Common myeloid progenitor, CD34-positive (primary cell): ENCODE measurements around the gene SCGB1D4.

Experiments used
- CTCF ChIA-PET: fragments of 350-600 bp; sonication (Branson Sonifier 250); formaldehyde crosslinking; loops from one replicate; lab custom pipeline; 2021; ENCODE audit warnings: antibody characterized with exemption; lab: Charles Lee
- POLR2A ChIA-PET: fragments of 350-600 bp; sonication (Branson Sonifier 250); formaldehyde crosslinking; loops from one replicate; lab custom pipeline; 2021; ENCODE audit warnings: antibody characterized with exemption; lab: Charles Lee
- DNase-seq, 3 donors: peaks; one replicate each; pipeline versions ENCODE4 v3.0.0 to v3.0.0-alpha.2; 2013
- H3K27ac ChIP-seq, 2 experiments: 1 replicate in 1 of 2; 2 replicates in 1 of 2; pipeline ENCODE4 v1.7.0; 2013; ENCODE audit warnings: inconsistent platforms in 2 of 2, low read length in 2 of 2, mild to moderate bottlenecking in 2 of 2, low read depth in 1 of 2, moderate library complexity in 1 of 2; ENCODE audit not compliant: severe bottlenecking in 2 of 2, insufficient read depth in 1 of 2, poor library complexity in 1 of 2
- H3K27me3 ChIP-seq, 5 experiments: replicated peaks in 2 of 5; 1 replicate in 3 of 5; 2 replicates in 2 of 5; pipeline versions ENCODE4 v1.6.1 to v1.7.0; 2013; ENCODE audit warnings: low read length in 4 of 5, mild to moderate bottlenecking in 2 of 5, moderate library complexity in 2 of 5, inconsistent platforms in 1 of 5; ENCODE audit not compliant: insufficient read depth in 5 of 5, control insufficient read depth in 4 of 5
- H3K36me3 ChIP-seq, 4 experiments: 1 replicate in 2 of 4; 2 replicates in 2 of 4; pipeline versions ENCODE4 v1.6.1 to v1.7.0; 2013; ENCODE audit warnings: low read length in 3 of 4, control low read depth in 1 of 4, mild to moderate bottlenecking in 1 of 4; ENCODE audit not compliant: control insufficient read depth in 4 of 4, insufficient read depth in 4 of 4
- H3K4me1 ChIP-seq, 4 experiments: 1 replicate in 3 of 4; 2 replicates in 1 of 4; pipeline versions ENCODE4 v1.6.1 to v1.7.1; 2013; ENCODE audit warnings: low read length in 3 of 4, mild to moderate bottlenecking in 3 of 4, control low read depth in 1 of 4, inconsistent platforms in 1 of 4, moderate library complexity in 1 of 4; ENCODE audit not compliant: control insufficient read depth in 4 of 4, insufficient read depth in 4 of 4; ENCODE audit errors: control extremely low read depth in 1 of 4
- H3K4me3 ChIP-seq, 7 experiments: 1 replicate in 4 of 7; 2 replicates in 3 of 7; pipeline versions ENCODE4 v1.5.1 to v1.7.0; 2013; ENCODE audit warnings: mild to moderate bottlenecking in 7 of 7, low read length in 6 of 7, moderate library complexity in 6 of 7, inconsistent platforms in 2 of 7, low read depth in 2 of 7, control low read depth in 1 of 7; ENCODE audit not compliant: insufficient read depth in 4 of 7, control insufficient read depth in 1 of 7; ENCODE audit errors: extremely low read depth in 1 of 7
- H3K9me3 ChIP-seq, 5 experiments: 1 replicate in 4 of 5; 2 replicates in 1 of 5; pipeline versions ENCODE4 v1.6.1 to v1.7.1; 2013; ENCODE audit warnings: low read length in 4 of 5, mild to moderate bottlenecking in 2 of 5, inconsistent platforms in 1 of 5, low read depth in 1 of 5, moderate library complexity in 1 of 5; ENCODE audit not compliant: control insufficient read depth in 4 of 5, insufficient read depth in 2 of 5; ENCODE audit errors: control extremely low read depth in 1 of 5
- whole genome bisulfite sequencing: methylation state at CpG from one replicate; pipeline ENCODE4 v1.1.5; 2013; ENCODE audit not compliant: insufficient coverage; 5-methylcytosine and 5-hydroxymethylcytosine counted together

SCGB1D4 gene

GRCh38 chr11:62306227-62306626 lies 7.4 kb upstream of the SCGB1D4 start:
- DNase-seq: no peak
- Histone ChIP-seq H3K4me3 (no peak overlapping the region), H3K9me3 (peaks cover 0 to 6% (median 0%) of the 10 kb centered on the region in 5 experiments), H3K27ac (no peak overlapping the region), H3K36me3 (no peaks in the 10 kb centered on the region), H3K4me1 (peaks cover 0 to 3% (median 1%) of the 10 kb centered on the region in 4 experiments), H3K27me3 (peaks cover 0 to 10% (median 4%) of the 10 kb centered on the region in 5 experiments)
- 65% methylated on average over 4 of the region's 6 CpGs for WGBS
- CTCF ChIA-PET: interaction anchor here (1.0 kb wide), 1 partner anchor 108 kb away, joined by 3 read pairs; no protein-coding TSS in a partner anchor
- POLR2A ChIA-PET: no interaction called here

DNA sequence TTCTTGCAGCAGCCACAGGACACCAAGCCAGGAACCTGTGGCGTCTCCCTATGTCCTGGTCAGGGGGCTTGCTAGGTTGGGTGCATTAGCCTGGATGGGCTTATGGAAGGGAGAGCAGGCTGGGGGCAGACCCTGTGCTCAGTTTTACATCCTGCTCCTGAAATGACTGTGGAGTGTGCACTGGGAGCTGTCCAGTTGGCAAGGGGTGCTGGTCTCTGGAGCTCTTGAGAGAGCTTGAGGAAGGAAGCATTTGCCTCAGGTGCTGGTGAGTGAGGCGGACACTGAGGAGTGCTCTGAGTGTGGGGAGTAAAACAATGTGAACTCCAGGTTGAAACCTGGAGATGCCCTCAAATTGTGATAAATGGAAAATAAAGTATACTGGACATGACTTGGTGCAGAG lies 3.4 kb downstream of the SCGB1D4 start:
- ChIA-PET CTCF (no interaction called here), POLR2A (no interaction called here)
- H3K36me3 ChIP-seq: no peaks in the 10 kb centered on the region
- no peaks in the 10 kb centered on the region for H3K9me3 ChIP-seq
- peaks cover 0 to 25% (median 2%) of the 10 kb centered on the region in 5 experiments for H3K27me3 ChIP-seq
- H3K4me1 ChIP-seq: no peaks in the 10 kb centered on the region
- DNase-seq: peak; percentile 9 to 58 (median 51)
- H3K4me3 ChIP-seq: no peak overlapping the region
- H3K27ac ChIP-seq: no peak overlapping the region
- 29% methylated on average over 1 of the region's 2 CpGs for WGBS

- no peaks in the 10 kb centered on the region for H3K4me1 ChIP-seq
- no peaks in the 10 kb centered on the region for H3K9me3 ChIP-seq
- CTCF ChIA-PET: no interaction called here
- no peak for DNase-seq
- no peaks in the 10 kb centered on the region for H3K36me3 ChIP-seq
- H3K27ac ChIP-seq: no peak overlapping the region
- no peak overlapping the region for H3K4me3 ChIP-seq
- POLR2A ChIA-PET: no interaction called here
- H3K27me3 ChIP-seq: peaks cover 0 to 2% (median 0%) of the 10 kb centered on the region in 5 experiments
These were observed 18.4 kb downstream of the SCGB1D4 start for GRCh38 chr11:62280452-62280851.

DNA sequence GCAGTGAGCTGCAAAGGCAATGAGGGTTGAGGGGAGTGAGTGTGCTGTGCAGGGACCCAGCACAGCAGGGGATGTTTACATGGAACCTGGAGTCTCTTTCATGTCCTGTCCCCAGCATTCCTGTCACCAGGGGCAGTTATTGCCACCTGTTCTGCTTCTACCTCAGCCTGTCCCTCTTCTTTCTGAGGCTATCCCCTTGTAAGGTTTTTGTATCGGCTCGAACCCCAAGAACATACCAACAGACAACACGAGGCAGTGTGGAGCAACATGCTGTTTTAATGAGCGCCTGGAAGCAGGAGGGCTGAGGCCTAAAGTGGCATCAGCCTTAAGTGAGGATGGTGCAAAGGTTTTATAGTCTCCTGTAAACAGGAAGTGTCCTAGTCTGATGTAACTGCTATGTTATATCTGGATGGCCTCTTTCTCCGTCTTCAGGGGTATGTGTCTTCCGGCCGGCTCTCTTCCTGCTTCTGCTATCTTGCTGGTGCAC lies 25.0 kb downstream of the SCGB1D4 start:
- H3K27ac ChIP-seq: no peak overlapping the region
- H3K4me3 ChIP-seq: no peak overlapping the region
- POLR2A ChIA-PET: no interaction called here
- no peaks in the 10 kb centered on the region for H3K36me3 ChIP-seq
- no peaks in the 10 kb centered on the region for H3K9me3 ChIP-seq
- no peaks in the 10 kb centered on the region for H3K4me1 ChIP-seq
- CTCF ChIA-PET: interaction anchor here (0.6 kb wide), 1 partner anchor 37 kb away, joined by 3 read pairs; no protein-coding TSS in a partner anchor
- peaks cover 0 to 5% (median 0%) of the 10 kb centered on the region in 5 experiments for H3K27me3 ChIP-seq
- 97% methylated on average over 4 of the region's 7 CpGs for WGBS
- peak in 1 of 3 donors; percentile 1 for DNase-seq

DNA sequence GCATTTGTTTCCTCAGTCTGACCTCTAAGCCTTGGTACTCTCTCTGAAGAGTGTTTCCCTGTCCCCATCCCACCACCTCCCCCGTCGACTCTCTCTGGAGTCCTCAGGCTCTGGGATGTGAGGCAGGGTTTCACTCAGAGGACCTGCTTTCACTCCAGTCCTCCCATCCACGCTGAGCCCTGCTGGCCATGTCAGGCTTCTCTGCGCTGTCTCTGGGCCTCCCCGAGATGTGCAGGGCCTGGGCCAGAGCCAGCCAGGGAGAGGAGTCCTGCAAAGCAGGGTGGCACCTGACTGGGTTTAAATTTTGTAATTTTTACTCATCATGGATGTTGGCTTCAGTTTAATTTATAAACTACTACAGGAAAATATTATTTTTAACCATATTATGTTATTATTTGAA lies 25.6 kb downstream of the SCGB1D4 start:
- Histone ChIP-seq H3K36me3 (no peaks in the 10 kb centered on the region), H3K27ac (no peak overlapping the region), H3K9me3 (no peaks in the 10 kb centered on the region), H3K4me3 (no peak overlapping the region), H3K4me1 (no peaks in the 10 kb centered on the region), H3K27me3 (peaks cover 0 to 5% (median 0%) of the 10 kb centered on the region in 5 experiments)
- WGBS: 70% methylated on average over 3 of the region's 5 CpGs
- ChIA-PET POLR2A (no interaction called here), CTCF (interaction anchor here (1.2 kb wide), 1 partner anchor 37 kb away, joined by 4 read pairs; no protein-coding TSS in a partner anchor)
- no peak for DNase-seq

GRCh38 chr11:62269654-62270278 lies 29.1 kb downstream of the SCGB1D4 start, which contains the start of gene SCGB2A2:
Gene SCGB2A2, plus strand, starts transcription at chr11:62270158. Its CDS starts 59 bp downstream, at chr11:62270217.
- H3K27me3 ChIP-seq: peaks cover 0 to 9% (median 3%) of the 10 kb centered on the region in 5 experiments
- WGBS: 80% methylated on average over 8 of the region's 10 CpGs
- no peaks in the 10 kb centered on the region for H3K36me3 ChIP-seq
- H3K4me3 ChIP-seq: no peak within 1 kb of the TSS
- ChIA-PET POLR2A (no interaction called here), CTCF (no interaction called here)
- no peaks in the 10 kb centered on the region for H3K4me1 ChIP-seq
- DNase-seq: peak in 1 of 3 donors; percentile 7
- H3K9me3 ChIP-seq: no peaks in the 10 kb centered on the region
- H3K27ac ChIP-seq: no peak within 1 kb of the TSS

GRCh38 chr11:62267576-62267975 lies 31.3 kb downstream of the SCGB1D4 start:
- no peak for DNase-seq
- Histone ChIP-seq H3K9me3 (no peaks in the 10 kb centered on the region), H3K4me1 (no peaks in the 10 kb centered on the region), H3K27me3 (peaks cover 0 to 9% (median 3%) of the 10 kb centered on the region in 5 experiments), H3K27ac (no peak overlapping the region), H3K4me3 (no peak overlapping the region), H3K36me3 (no peaks in the 10 kb centered on the region)
- WGBS: 92% methylated on average over 2 of the region's 3 CpGs
- ChIA-PET POLR2A (no interaction called here), CTCF (interaction anchor here (0.8 kb wide), 1 partner anchor 20 kb away, joined by 3 read pairs; no protein-coding TSS in a partner anchor)
